Measurements from ENCODE around the gene GPR22.

The GPR22 gene

GRCh38 chr7:107472116-107472515, 2.3 kb downstream of the GPR22 start:
- intact Hi-C loops (cut with DNase I), result loop anchor here (10.0 kb wide), 1 partner anchor 113 kb away; the partner anchor contains the start of gene BCAP29
- no peak for DNase-seq

- intact Hi-C loops (cut with DNase I), result loop anchor here (10.0 kb wide), 1 partner anchor 111 kb away; the partner anchor contains the start of gene BCAP29
- DNase-seq, result no peak
Measured at GRCh38 chr7:107474104-107474521, 4.3 kb downstream of the GPR22 start.

GRCh38 chr7:107479303-107479702, 9.4 kb downstream of the GPR22 start:
- intact Hi-C loops (cut with DNase I), result loop anchor here (10.0 kb wide), 1 partner anchor 105 kb away; the partner anchor contains the start of gene BCAP29

GRCh38 chr7:107480932-107481331, 11.1 kb downstream of the GPR22 start:
- intact Hi-C loops (cut with DNase I), result no loop called here
- no peak for DNase-seq

More at GRCh38 chr7:107479303-107479702, 9.4 kb downstream of the GPR22 start:
- DNase-seq, result no peak

- intact Hi-C loops (cut with DNase I), result no loop called here
Measured at GRCh38 chr7:107482571-107482970, 12.7 kb downstream of the GPR22 start.

GRCh38 chr7:107486041-107486440, 16.2 kb downstream of the GPR22 start:
- intact Hi-C loops (cut with DNase I), result no loop called here

More at GRCh38 chr7:107482571-107482970, 12.7 kb downstream of the GPR22 start:
- no peak for DNase-seq

GRCh38 chr7:107492875-107493274, 23.0 kb downstream of the GPR22 start:
- DNase-seq, result no peak
- intact Hi-C loops (cut with DNase I), result no loop called here

More at GRCh38 chr7:107486041-107486440, 16.2 kb downstream of the GPR22 start:
- no peak for DNase-seq

GRCh38 chr7:107494315-107494751, 24.5 kb downstream of the GPR22 start:
- no peak for DNase-seq
- intact Hi-C loops (cut with DNase I), result no loop called here

GRCh38 chr7:107494884-107495283, 25.0 kb downstream of the GPR22 start:
- intact Hi-C loops (cut with DNase I), result no loop called here
- no peak for DNase-seq

- intact Hi-C loops (cut with DNase I), result no loop called here
- no peak for DNase-seq
Measured at GRCh38 chr7:107495516-107495915, 25.7 kb downstream of the GPR22 start.

- intact Hi-C loops (cut with DNase I), result no loop called here
- DNase-seq, result no peak
Measured at GRCh38 chr7:107499731-107500130, 29.9 kb downstream of the GPR22 start.

- peak in 1 of 10 donors; percentile 18 for DNase-seq
- intact Hi-C loops (cut with DNase I), result no loop called here
Measured at GRCh38 chr7:107501593-107501992, 31.7 kb downstream of the GPR22 start.

- DNase-seq, result no peak
- intact Hi-C loops (cut with DNase I), result no loop called here
Measured at GRCh38 chr7:107502154-107502553, 32.3 kb downstream of the GPR22 start.

GRCh38 chr7:107502797-107503196, 32.9 kb downstream of the GPR22 start:
- DNase-seq, result no peak
- intact Hi-C loops (cut with DNase I), result no loop called here

- no peak for DNase-seq
- intact Hi-C loops (cut with DNase I), result no loop called here
Measured at GRCh38 chr7:107503687-107504086, 33.8 kb downstream of the GPR22 start.

GRCh38 chr7:107505362-107505761, 35.5 kb downstream of the GPR22 start:
- no peak for DNase-seq
- intact Hi-C loops (cut with DNase I), result no loop called here

- intact Hi-C loops (cut with DNase I), result no loop called here
- DNase-seq, result no peak
Measured at GRCh38 chr7:107505997-107506673, 36.3 kb downstream of the GPR22 start.

- DNase-seq, result no peak
- intact Hi-C loops (cut with DNase I), result no loop called here
Measured at GRCh38 chr7:107506674-107507339, 37.0 kb downstream of the GPR22 start.
